ENCODE results near the gene TVP23C.

- no peak for TF ChIP-seq CBX5 (IDR thresholded peaks at IDR 0.05; ENCODE audit: low read depth, low read length)
- TF ChIP-seq CTCF (IDR thresholded peaks at IDR 0.05; ENCODE audit: control extremely low read depth in 1 of 3, insufficient read depth in 1 of 3, low read depth in 1 of 3, low read length in 3 of 3): no peak
- TF ChIP-seq RFX5 (IDR thresholded peaks at IDR 0.05; ENCODE audit: borderline replicate concordance, low read depth, low read length): no peak
- TF ChIP-seq USF2 (IDR thresholded peaks at IDR 0.05; ENCODE audit: low read length): no peak
- no peak for TF ChIP-seq NRF1 (IDR thresholded peaks at IDR 0.05; ENCODE audit: low read depth, low read length)
Measured at GRCh38 chr17:15490634-15491261, 72.5 kb downstream of the TVP23C start.
